K562 (cell line): ENCODE measurements around the gene COL25A1. TPM values are rescaled to one million over a fixed set of nuclear protein-coding genes. Genes with fewer than 3 reads are reported as not detected.
A peak's percentile ranks its signal among the peaks of the same experiment; 100 is the strongest.

ENCODE experiments used
- ATAC-seq: fragments of 200-7000 bp; cut with Tn5 transposase; 3 replicates; pipeline ENCODE4 v1.9.1; 2020; ENCODE audit warnings: moderate library complexity
- BruUV-seq: library from RNA; stranded (reverse); fragments of 400-500 nt; replicated peaks from 2 replicates; lab custom pipeline; 2021; lab: Mats Ljungman, UMichigan
- CTCF ChIA-PET: fragments of 300-600 bp; formaldehyde crosslinking; extraction: SDS; loops from one replicate; lab custom pipeline; 2021; ENCODE audit warnings: low intra/inter-chr PET ratio; lab: Yijun Ruan, JAX
- POLR2A ChIA-PET: fragments of 300-600, 350-650 bp; sonication (Branson Sonifier 250); formaldehyde crosslinking; extraction: SDS; loops from one replicate; lab custom pipeline; 2021; ENCODE audit warnings: antibody characterized with exemption, inconsistent platforms; lab: Yijun Ruan, JAX
- DNase-seq, 4 experiments: peaks; one replicate each; pipeline versions ENCODE4 v3.0.0 to v3.0.0-alpha.2; 2011 to 2018; ENCODE audit warnings: low spot score in 3 of 4, mixed read lengths in 3 of 4; ENCODE audit errors: extremely low read depth in 1 of 4
- FAIRE-seq: peaks from 2 replicates; lab custom pipeline; 2011; peaks lifted over from hg19 to GRCh38; lab: Jason Lieb, UNC
- H2AFZ ChIP-seq: 2 replicates; pipeline ENCODE4 v1.6.0; 2011; ENCODE audit warnings: low read depth, low read length, control low read depth, inconsistent platforms
- H3K27ac ChIP-seq: fragments of 200-600 bp; 3 replicates; pipeline ENCODE4 v1.8.0; 2011; ENCODE audit warnings: low read depth, mild to moderate bottlenecking, control low read depth, inconsistent platforms, low read length, moderate library complexity, mixed read lengths; ENCODE audit errors: extremely low read depth
- H3K27me3 ChIP-seq, 2 experiments: fragments of 300-600 bp in 1 of 2; 2 replicates in 1 of 2; 3 replicates in 1 of 2; pipeline versions ENCODE4 v1.6.0 to v1.8.0; 2011; ENCODE audit warnings: inconsistent platforms in 2 of 2, low read length in 2 of 2, mild to moderate bottlenecking in 1 of 2, mixed read lengths in 1 of 2, moderate library complexity in 1 of 2; ENCODE audit not compliant: control insufficient read depth in 2 of 2, insufficient read depth in 2 of 2
- H3K36me3 ChIP-seq: fragments of 300-600 bp; 3 replicates; pipeline ENCODE4 v1.8.0; 2011; ENCODE audit warnings: mild to moderate bottlenecking, low read length, inconsistent platforms; ENCODE audit not compliant: control insufficient read depth, insufficient read depth
- H3K4me1 ChIP-seq, 2 experiments: fragments of 200-600 bp in 1 of 2; replicated peaks in 1 of 2; 2 replicates in 1 of 2; 3 replicates in 1 of 2; pipeline versions ENCODE4 v1.5.1 to v1.8.0; 2011; ENCODE audit warnings: inconsistent platforms in 2 of 2, low read length in 2 of 2, mild to moderate bottlenecking in 1 of 2, mixed read lengths in 1 of 2, moderate library complexity in 1 of 2; ENCODE audit not compliant: control insufficient read depth in 2 of 2, insufficient read depth in 2 of 2
- H3K4me2 ChIP-seq: 2 replicates; pipeline ENCODE4 v1.6.1; 2011; ENCODE audit warnings: low read length, control low read depth, inconsistent platforms, mixed read lengths; ENCODE audit not compliant: insufficient read depth
- H3K4me3 ChIP-seq: fragments of 200-600 bp; sonication (generic), shearing (Covaris generic); 2 replicates; pipeline ENCODE4 v1.5.1; 2016; ENCODE audit warnings: control low read depth, inconsistent platforms
- H3K79me2 ChIP-seq: fragments of 200-600 bp; 3 replicates; pipeline ENCODE4 v1.8.0; 2011; ENCODE audit warnings: low read length, inconsistent platforms; ENCODE audit not compliant: control insufficient read depth, insufficient read depth
- H3K9ac ChIP-seq, 2 experiments: 2 replicates each; pipeline versions ENCODE4 v1.6.0 to v1.6.1; 2011; ENCODE audit warnings: low read depth in 2 of 2, low read length in 2 of 2, control low read depth in 1 of 2, inconsistent platforms in 1 of 2, mild to moderate bottlenecking in 1 of 2, mixed read lengths in 1 of 2; ENCODE audit not compliant: insufficient read depth in 1 of 2
- H3K9me1 ChIP-seq: one replicate; pipeline ENCODE4 v1.6.0; 2011; ENCODE audit warnings: inconsistent platforms, mild to moderate bottlenecking, low read length, moderate library complexity; ENCODE audit not compliant: control insufficient read depth, insufficient read depth
- H3K9me3 ChIP-seq: replicated peaks from 2 replicates; pipeline ENCODE4 v1.5.1; 2011; ENCODE audit warnings: low read depth, low read length, inconsistent platforms; ENCODE audit not compliant: control insufficient read depth, insufficient read depth
- H4K20me1 ChIP-seq: replicated peaks from 2 replicates; pipeline ENCODE4 v1.6.1; 2011; ENCODE audit warnings: low read length, inconsistent platforms, mixed read lengths; ENCODE audit not compliant: control insufficient read depth, insufficient read depth
- CBX2 ChIP-seq: fragments of 200-600 bp; sonication (generic); IDR thresholded peaks from one replicate; pipeline ENCODE4 v1.6.1; 2012; ENCODE audit warnings: mild to moderate bottlenecking, low read length, inconsistent platforms; ENCODE audit not compliant: insufficient read depth, poor library complexity, severe bottlenecking
- NFIC ChIP-seq: fragments of 450-650 bp; IDR thresholded peaks from 2 replicates; pipeline ENCODE4 v1.6.1; 2017; ENCODE audit warnings: mild to moderate bottlenecking, inconsistent platforms
- WGBS: fragments of 100-300 bp; shearing (Covaris generic); methylation state at CpG from one replicate; pipeline ENCODE4 v1.1.6; 2016; ENCODE audit warnings: low coverage, mixed read lengths; ENCODE audit not compliant: insufficient coverage; ENCODE audit errors: missing lambda C conversion rate; 5-methylcytosine and 5-hydroxymethylcytosine counted together
- in situ Hi-C: fragments of 300-500 bp; cut with MboI; formaldehyde crosslinking; loops from 4 replicates; pipeline ENCODE4 v1.15.0; 2018; ENCODE audit warnings: inconsistent platforms, mixed read lengths
- intact Hi-C: fragments of 100-400 bp; cut with micrococcal nuclease; formaldehyde crosslinking; loops from 2 replicates; pipeline ENCODE4 v1.14.2; 2022
- polyA plus RNA-seq, 8 experiments: library from polyadenylated mRNA; depleted of rRNA in 4 of 8; stranded (reverse) in 5 of 8; unstranded in 3 of 8; fragments of >200 nt; fragmentation: Nextera tagmentation in 2 of 8; fragmentation: Illumina TruSeq in 1 of 8; extraction: Ambion mirVana in 2 of 8; extraction: Trizol in 1 of 8; gene quantifications; 2 replicates each; pipeline versions ENCODE4 v1.2.1 to v1.2.3, GENCODE V29; 2011 to 2014; ENCODE audit warnings: inconsistent platforms in 1 of 8, missing spikeins in 1 of 8
- total RNA-seq, 7 experiments: library from RNA; depleted of rRNA in 6 of 7; stranded (reverse); fragments of >200 nt in 6 of 7; fragmentation: Illumina TruSeq in 2 of 7; extraction: Trizol in 2 of 7; gene quantifications; 2 replicates each; pipeline versions ENCODE4 v1.2.1 to v1.2.3, GENCODE V29; 2011 to 2021; ENCODE audit warnings: low replicate concordance in 1 of 7
- TF ChIP-seq, protein P1 (sequence below): fragments of 450-650 bp; IDR thresholded peaks from 2 replicates; pipeline ENCODE4 v1.6.1; 2018; ENCODE audit not compliant: partially characterized antibody
- TF ChIP-seq, protein P2 (sequence below): fragments of 250-450 bp; sonication (Bioruptor Pico); IDR thresholded peaks from 2 replicates; pipeline ENCODE4 v1.8.0; 2021; ENCODE audit warnings: borderline replicate concordance, mild to moderate bottlenecking, moderate library complexity; ENCODE audit not compliant: poor library complexity, severe bottlenecking

COL25A1 gene
- total and polyA plus RNA-seq, 9 of the 15 experiments (the other 6 are each of a cell fraction or from before 2014, with no cell fraction given): 0.03 to 0.62 (median 0.27) TPM

DNA sequence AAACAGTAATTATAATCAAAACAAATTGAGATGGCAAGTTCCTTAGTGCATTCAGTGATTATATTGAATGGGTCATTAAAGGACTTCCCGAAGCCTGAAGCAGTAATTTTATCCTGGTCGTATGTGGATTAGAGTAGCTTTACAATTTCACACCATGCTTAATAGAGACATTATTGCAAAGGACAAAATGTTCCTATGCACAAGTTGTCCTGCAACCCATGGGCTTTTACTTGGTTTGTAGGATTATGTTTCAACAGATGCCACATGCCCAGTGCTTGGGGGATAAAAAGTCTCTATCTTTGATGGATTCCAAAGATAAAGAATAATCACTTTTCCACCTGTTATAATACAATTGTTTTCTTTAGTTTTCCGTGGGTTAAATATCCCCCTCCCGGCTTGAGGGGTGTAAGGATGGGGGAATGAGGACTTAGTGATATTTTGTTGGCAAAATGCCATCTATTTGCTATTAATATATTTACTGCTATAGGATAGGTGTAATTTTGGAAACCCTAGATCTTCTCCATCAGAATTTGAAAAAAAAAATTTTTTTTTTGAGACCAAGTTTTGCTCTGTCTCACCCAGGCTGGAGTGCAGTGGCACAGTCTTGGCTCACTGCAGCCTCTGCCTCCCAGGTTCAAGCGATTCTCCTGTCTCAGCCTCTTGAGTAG, 383.1 kb downstream of the COL25A1 start:
- H3K27ac ChIP-seq: no peak overlapping the region
- H3K4me1 ChIP-seq: no peaks in the 10 kb centered on the region; a peak in 1 of 5 replicates
- no peak for ATAC-seq
- no peak overlapping the region for H2AFZ ChIP-seq
- H3K36me3 ChIP-seq: no peaks in the 10 kb centered on the region
- TF ChIP-seq CBX2 (no peak), NFIC (peak; percentile 79)
- TF ChIP-seq, protein P1, sequence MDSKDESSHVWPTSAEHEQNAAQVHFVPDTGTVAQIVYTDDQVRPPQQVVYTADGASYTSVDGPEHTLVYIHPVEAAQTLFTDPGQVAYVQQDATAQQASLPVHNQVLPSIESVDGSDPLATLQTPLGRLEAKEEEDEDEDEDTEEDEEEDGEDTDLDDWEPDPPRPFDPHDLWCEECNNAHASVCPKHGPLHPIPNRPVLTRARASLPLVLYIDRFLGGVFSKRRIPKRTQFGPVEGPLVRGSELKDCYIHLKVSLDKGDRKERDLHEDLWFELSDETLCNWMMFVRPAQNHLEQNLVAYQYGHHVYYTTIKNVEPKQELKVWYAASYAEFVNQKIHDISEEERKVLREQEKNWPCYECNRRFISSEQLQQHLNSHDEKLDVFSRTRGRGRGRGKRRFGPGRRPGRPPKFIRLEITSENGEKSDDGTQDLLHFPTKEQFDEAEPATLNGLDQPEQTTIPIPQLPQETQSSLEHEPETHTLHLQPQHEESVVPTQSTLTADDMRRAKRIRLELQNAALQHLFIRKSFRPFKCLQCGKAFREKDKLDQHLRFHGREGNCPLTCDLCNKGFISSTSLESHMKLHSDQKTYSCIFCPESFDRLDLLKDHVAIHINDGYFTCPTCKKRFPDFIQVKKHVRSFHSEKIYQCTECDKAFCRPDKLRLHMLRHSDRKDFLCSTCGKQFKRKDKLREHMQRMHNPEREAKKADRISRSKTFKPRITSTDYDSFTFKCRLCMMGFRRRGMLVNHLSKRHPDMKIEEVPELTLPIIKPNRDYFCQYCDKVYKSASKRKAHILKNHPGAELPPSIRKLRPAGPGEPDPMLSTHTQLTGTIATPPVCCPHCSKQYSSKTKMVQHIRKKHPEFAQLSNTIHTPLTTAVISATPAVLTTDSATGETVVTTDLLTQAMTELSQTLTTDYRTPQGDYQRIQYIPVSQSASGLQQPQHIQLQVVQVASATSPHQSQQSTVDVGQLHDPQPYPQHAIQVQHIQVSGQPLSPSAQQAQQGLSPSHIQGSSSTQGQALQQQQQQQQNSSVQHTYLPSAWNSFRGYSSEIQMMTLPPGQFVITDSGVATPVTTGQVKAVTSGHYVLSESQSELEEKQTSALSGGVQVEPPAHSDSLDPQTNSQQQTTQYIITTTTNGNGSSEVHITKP: peak; percentile 59
- TF ChIP-seq, protein P2, sequence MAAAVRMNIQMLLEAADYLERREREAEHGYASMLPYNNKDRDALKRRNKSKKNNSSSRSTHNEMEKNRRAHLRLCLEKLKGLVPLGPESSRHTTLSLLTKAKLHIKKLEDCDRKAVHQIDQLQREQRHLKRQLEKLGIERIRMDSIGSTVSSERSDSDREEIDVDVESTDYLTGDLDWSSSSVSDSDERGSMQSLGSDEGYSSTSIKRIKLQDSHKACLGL (CRISPR knock-in tag): no peak
- no peak overlapping the region for H3K4me2 ChIP-seq
- no peaks in the 10 kb centered on the region for H4K20me1 ChIP-seq
- H3K9me3 ChIP-seq: no peaks in the 10 kb centered on the region
- intact Hi-C loops (no loop called here), in situ Hi-C loops (no loop called here)
- no peak for DNase-seq
- H3K9ac ChIP-seq: no peak overlapping the region
- FAIRE-seq: no peak
- no TSS peak for BruUV-seq
- CTCF ChIA-PET: no interaction called here
- WGBS: 68% methylated on average over 5 of the region's 5 CpGs
- H3K79me2 ChIP-seq: no peaks in the 10 kb centered on the region
- H3K27me3 ChIP-seq: no peaks in the 10 kb centered on the region
- POLR2A ChIA-PET: no interaction called here
- H3K4me3 ChIP-seq: no peak overlapping the region
- H3K9me1 ChIP-seq: no peaks in the 10 kb centered on the region
